ENCODE results near the gene RPGRIP1L. TPM values are rescaled to one million over a fixed set of nuclear protein-coding genes. Genes with fewer than 3 reads are reported as not detected.

Gene RPGRIP1L
- total and polyA plus RNA-seq, 9 of the 15 experiments (the other 6 are each of a cell fraction or from before 2014, with no cell fraction given): 3.2 to 7.7 (median 5.8) TPM

DNA sequence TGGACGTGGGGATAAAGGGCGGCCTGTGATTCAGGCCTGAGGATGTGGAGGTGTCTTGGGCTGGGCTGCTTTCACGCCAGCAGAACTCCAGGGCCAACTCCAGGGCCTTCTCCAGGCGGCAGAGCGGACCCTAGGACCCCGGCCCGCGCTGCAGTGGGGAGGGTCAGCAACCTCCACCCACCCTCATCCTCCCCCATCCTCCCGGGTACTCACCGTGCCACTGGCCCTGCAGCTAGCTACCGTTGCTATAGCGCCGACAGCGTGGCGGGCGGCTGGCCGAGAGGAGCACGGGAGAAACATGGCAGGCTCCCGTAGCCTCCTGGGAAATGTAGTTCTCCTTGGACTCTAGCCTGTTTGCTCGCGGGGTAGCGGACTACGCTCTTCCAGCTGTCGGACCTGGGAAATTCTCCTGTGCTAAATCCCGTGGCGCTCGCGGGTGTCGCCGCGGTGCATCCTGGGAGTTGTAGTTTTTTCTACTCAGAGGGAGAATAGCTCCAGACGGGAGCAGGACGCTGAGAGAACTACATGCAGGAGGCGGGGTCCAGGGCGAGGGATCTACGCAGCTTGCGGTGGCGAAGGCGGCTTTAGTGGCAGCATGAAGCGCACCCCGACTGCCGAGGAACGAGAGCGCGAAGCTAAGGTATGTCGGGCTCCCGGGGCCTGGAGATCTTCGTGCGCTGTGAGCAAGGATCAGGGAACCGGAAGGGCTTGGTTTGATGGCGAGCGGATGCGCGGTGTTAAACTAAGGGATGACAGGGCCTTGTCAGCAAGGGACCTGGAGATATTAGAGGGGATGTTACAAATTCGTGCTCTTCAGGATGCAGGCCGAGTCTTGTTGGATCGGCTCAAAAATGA is at the start of gene RPGRIP1L, which contains the start of gene FTO (continued):
- TF ChIP-seq BACH1 (tag; IDR thresholded peaks at IDR 0.05) (no peak; the same call in 1 of the 2 replicates), COPS2 (conservative IDR thresholded peaks at IDR 0.05) (no peak), MTA2 (IDR thresholded peaks at IDR 0.05; ENCODE audit: low read depth) (no peak), TCF7L2 (IDR thresholded peaks at IDR 0.05; ENCODE audit: low read depth, low read length) (peak; percentile 37; the same call in 1 of the 2 replicates), BRD4 (IDR thresholded peaks at IDR 0.05) (no peak), ZNF778 (CRISPR knock-in tag; IDR thresholded peaks at IDR 0.05) (no peak), NCOA4 (IDR thresholded peaks at IDR 0.05; ENCODE audit: partially characterized antibody) (no peak), SMAD1 (IDR thresholded peaks at IDR 0.05; ENCODE audit: low read depth, low read length, partially characterized antibody) (no peak), RFX1 (IDR thresholded peaks at IDR 0.05) (peak; percentile 95), NUFIP1 (IDR thresholded peaks at IDR 0.05; ENCODE audit: partially characterized antibody) (no peak), SREBF1 (IDR thresholded peaks at IDR 0.05; ENCODE audit: borderline replicate concordance, low read depth, low read length) (no peak), EP400 (IDR thresholded peaks at IDR 0.05) (peak; percentile 58; the same call in 1 of the 2 replicates), TBP (optimal IDR thresholded peaks at IDR 0.05; ENCODE audit: low read depth, low read length) (no peak), FOSL1 (tag; conservative IDR thresholded peaks at IDR 0.05) (peak; percentile 40; the same call in 1 of the 2 replicates), CC2D1A (IDR thresholded peaks at IDR 0.05) (no peak), GATA2 (CRISPR knock-in tag; IDR thresholded peaks at IDR 0.05) (no peak)
- TF ChIP-seq, protein P1, sequence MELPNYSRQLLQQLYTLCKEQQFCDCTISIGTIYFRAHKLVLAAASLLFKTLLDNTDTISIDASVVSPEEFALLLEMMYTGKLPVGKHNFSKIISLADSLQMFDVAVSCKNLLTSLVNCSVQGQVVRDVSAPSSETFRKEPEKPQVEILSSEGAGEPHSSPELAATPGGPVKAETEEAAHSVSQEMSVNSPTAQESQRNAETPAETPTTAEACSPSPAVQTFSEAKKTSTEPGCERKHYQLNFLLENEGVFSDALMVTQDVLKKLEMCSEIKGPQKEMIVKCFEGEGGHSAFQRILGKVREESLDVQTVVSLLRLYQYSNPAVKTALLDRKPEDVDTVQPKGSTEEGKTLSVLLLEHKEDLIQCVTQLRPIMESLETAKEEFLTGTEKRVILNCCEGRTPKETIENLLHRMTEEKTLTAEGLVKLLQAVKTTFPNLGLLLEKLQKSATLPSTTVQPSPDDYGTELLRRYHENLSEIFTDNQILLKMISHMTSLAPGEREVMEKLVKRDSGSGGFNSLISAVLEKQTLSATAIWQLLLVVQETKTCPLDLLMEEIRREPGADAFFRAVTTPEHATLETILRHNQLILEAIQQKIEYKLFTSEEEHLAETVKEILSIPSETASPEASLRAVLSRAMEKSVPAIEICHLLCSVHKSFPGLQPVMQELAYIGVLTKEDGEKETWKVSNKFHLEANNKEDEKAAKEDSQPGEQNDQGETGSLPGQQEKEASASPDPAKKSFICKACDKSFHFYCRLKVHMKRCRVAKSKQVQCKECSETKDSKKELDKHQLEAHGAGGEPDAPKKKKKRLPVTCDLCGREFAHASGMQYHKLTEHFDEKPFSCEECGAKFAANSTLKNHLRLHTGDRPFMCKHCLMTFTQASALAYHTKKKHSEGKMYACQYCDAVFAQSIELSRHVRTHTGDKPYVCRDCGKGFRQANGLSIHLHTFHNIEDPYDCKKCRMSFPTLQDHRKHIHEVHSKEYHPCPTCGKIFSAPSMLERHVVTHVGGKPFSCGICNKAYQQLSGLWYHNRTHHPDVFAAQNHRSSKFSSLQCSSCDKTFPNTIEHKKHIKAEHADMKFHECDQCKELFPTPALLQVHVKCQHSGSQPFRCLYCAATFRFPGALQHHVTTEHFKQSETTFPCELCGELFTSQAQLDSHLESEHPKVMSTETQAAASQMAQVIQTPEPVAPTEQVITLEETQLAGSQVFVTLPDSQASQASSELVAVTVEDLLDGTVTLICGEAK (IDR thresholded peaks at IDR 0.05): peak; percentile 69
- TF ChIP-seq, protein P1 (CRISPR knock-in tag; IDR thresholded peaks at IDR 0.05): no peak
- TF ChIP-seq, protein P2, sequence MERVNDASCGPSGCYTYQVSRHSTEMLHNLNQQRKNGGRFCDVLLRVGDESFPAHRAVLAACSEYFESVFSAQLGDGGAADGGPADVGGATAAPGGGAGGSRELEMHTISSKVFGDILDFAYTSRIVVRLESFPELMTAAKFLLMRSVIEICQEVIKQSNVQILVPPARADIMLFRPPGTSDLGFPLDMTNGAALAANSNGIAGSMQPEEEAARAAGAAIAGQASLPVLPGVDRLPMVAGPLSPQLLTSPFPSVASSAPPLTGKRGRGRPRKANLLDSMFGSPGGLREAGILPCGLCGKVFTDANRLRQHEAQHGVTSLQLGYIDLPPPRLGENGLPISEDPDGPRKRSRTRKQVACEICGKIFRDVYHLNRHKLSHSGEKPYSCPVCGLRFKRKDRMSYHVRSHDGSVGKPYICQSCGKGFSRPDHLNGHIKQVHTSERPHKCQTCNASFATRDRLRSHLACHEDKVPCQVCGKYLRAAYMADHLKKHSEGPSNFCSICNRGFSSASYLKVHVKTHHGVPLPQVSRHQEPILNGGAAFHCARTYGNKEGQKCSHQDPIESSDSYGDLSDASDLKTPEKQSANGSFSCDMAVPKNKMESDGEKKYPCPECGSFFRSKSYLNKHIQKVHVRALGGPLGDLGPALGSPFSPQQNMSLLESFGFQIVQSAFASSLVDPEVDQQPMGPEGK (CRISPR knock-in tag; IDR thresholded peaks at IDR 0.05; ENCODE audit: borderline replicate concordance): no peak
